ENCODE results near the gene DUOX2.
A peak's percentile ranks its signal among the peaks of the same experiment; 100 is the strongest.
"Not testable (repeated sequence)": the region's sequence is repeated elsewhere in the genome, so short reads cannot be mapped to it uniquely, and the experiment has no call there.

Gene DUOX2

DNA sequence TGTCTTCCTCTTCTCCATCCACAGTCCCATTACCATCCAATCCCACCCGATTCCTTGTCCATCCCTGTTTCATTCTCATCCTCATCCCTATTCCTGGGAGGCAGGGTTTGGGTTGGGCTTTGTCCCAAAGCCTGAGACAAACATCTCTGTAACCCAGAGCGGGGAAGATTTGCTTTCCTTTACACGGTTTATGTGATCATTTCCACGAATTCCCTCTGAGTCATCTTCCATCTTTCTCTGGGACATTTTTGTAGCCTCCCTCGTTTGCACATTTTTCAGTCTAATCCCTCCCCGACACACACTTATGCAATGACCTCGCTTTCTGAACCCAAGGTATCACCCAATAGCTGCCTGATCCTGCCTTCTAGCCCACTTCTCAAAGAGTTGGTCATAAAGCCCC is 22.8 kb downstream of the DUOX2 start:
- TF ChIP-seq, protein P1, sequence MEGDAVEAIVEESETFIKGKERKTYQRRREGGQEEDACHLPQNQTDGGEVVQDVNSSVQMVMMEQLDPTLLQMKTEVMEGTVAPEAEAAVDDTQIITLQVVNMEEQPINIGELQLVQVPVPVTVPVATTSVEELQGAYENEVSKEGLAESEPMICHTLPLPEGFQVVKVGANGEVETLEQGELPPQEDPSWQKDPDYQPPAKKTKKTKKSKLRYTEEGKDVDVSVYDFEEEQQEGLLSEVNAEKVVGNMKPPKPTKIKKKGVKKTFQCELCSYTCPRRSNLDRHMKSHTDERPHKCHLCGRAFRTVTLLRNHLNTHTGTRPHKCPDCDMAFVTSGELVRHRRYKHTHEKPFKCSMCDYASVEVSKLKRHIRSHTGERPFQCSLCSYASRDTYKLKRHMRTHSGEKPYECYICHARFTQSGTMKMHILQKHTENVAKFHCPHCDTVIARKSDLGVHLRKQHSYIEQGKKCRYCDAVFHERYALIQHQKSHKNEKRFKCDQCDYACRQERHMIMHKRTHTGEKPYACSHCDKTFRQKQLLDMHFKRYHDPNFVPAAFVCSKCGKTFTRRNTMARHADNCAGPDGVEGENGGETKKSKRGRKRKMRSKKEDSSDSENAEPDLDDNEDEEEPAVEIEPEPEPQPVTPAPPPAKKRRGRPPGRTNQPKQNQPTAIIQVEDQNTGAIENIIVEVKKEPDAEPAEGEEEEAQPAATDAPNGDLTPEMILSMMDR (IDR thresholded peaks at IDR 0.05; ENCODE audit: insufficient read depth, low read depth, low read length, missing control alignments), result no peak
- no peak overlapping the region for H3K4me3 ChIP-seq (ENCODE audit: low read length)
- DNase-seq (ENCODE audit: low read depth), result peak; percentile 66

DNA sequence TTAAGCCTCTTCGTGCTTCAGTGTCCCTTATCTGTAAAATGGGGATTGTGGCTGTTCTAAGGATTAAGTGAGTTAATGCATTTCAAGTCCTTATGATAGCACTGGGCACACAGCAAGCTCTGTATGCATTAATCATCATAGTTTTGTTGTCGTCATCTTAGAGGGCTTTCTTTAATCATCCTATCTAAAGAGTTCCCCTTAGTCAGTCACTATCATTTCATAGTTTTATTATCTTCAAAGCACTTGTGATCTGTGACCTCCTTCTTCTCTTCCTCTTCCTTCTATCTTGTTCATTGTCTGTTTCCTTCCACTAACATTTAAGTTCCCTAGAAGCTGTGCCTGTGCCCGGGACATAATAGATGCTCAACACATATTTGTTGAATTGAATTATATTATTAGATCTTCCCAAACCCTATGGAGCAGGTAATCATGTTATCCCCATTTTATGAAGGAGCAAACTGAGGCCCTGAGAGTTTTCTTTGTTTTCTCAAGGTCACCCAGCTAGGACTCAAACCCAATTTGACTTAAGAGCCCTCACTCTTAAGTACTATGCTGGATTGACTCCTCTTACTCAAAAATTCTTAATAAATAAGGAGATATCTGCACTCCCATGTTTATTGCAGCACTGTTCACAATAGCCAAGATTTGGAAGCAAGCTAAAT is 24.1 kb downstream of the DUOX2 start:
- no peak for DNase-seq (ENCODE audit: low read depth)
- H3K4me3 ChIP-seq (ENCODE audit: low read length), result no peak overlapping the region
- TF ChIP-seq, protein P1 (IDR thresholded peaks at IDR 0.05; ENCODE audit: insufficient read depth, low read depth, low read length, missing control alignments), result no peak

- H3K4me3 ChIP-seq (ENCODE audit: low read length), result no peak overlapping the region
- TF ChIP-seq, protein P1 (IDR thresholded peaks at IDR 0.05; ENCODE audit: insufficient read depth, low read depth, low read length, missing control alignments), result no peak
- DNase-seq (ENCODE audit: low read depth), result no peak
Observed at GRCh38 chr15:45088801-45089711, 24.9 kb downstream of the DUOX2 start.

DNA sequence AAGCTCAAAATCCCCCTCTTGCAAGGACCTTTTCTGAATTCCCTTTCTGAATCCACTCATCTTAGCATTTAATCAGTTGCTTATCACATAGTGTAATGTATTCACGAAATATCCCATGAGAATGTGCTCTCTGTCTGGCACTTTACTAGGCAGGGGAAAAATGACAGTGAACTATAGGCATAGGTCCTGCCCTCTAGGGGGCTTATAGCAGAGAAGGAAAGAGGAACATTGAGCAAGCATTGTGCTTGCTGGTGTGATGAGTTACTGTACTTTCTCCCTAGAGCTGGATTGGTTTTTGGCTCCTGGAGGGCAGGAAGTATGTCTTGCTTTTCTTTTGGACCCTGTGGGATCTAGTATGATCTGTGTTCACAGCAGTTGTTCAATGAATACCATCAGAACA is 26.5 kb downstream of the DUOX2 start:
- no peak overlapping the region for H3K4me3 ChIP-seq (ENCODE audit: low read length)

GRCh38 chr15:45084163-45084562 is 29.8 kb downstream of the DUOX2 start:
- TF ChIP-seq, protein P1 (IDR thresholded peaks at IDR 0.05; ENCODE audit: insufficient read depth, low read depth, low read length, missing control alignments), result no peak
- no peak for DNase-seq (ENCODE audit: low read depth)
- H3K4me3 ChIP-seq (ENCODE audit: low read length), result no peak overlapping the region

More for the DNA sequence above, 26.5 kb downstream of the DUOX2 start:
- DNase-seq (ENCODE audit: low read depth), result no peak
- TF ChIP-seq, protein P1 (IDR thresholded peaks at IDR 0.05; ENCODE audit: insufficient read depth, low read depth, low read length, missing control alignments), result no peak

- peak; percentile 32 for DNase-seq (ENCODE audit: low read depth)
- TF ChIP-seq, protein P1 (IDR thresholded peaks at IDR 0.05; ENCODE audit: insufficient read depth, low read depth, low read length, missing control alignments), result no peak
- H3K4me3 ChIP-seq (ENCODE audit: low read length), result no peak overlapping the region
Observed at GRCh38 chr15:45083223-45083622, 30.7 kb downstream of the DUOX2 start.

DNA sequence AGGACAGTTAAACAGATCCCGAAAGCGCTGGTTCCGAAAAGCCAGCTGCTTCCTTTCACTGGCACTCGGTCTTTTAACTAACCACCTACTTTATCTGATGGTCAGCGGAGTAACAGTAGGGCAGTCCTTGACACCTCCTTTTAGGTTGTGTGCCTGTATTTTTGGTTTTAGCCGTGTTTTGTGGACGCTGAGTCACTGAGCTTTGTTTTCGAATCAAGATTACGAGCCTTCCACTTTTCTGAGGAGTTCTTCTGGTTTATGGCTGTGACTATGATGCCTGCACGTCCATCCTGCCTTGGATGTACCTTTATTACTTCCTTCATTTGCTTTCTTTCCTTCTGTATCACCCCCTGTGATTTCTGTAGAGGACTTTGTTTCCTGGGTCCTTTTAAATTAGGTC is 31.6 kb downstream of the DUOX2 start:
- H3K4me3 ChIP-seq (ENCODE audit: low read length); DNase-seq (ENCODE audit: low read depth): not testable (repeated sequence)

GRCh38 chr15:45080593-45080992 is 33.4 kb downstream of the DUOX2 start:
- not testable (repeated sequence) for H3K4me3 ChIP-seq (ENCODE audit: low read length); DNase-seq (ENCODE audit: low read depth)

GRCh38 chr15:45079628-45080246 is 34.2 kb downstream of the DUOX2 start:
- not testable (repeated sequence) for H3K4me3 ChIP-seq (ENCODE audit: low read length); DNase-seq (ENCODE audit: low read depth)

- not testable (repeated sequence) for DNase-seq (ENCODE audit: low read depth); H3K4me3 ChIP-seq (ENCODE audit: low read length)
Observed at GRCh38 chr15:45079201-45079600, 34.8 kb downstream of the DUOX2 start.

DNA sequence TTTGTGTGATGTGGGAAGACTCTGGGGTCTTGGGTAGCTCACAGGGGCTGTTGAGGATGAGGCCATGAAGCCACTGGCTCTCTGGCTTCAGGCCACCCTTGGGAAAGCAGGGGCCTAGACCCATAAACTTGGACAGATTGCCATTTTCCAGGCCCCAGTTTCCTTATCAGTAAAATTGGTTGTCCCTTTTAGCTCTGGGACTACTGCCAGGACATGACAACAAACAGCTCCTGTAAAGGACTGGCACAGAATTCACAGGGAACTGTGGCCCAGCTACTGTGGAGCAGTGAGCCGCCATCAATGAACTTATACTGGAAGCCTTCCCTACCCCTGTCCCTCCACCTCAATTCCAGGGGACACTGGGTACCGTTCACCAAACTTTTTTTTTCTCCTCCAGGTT is 36.6 kb downstream of the DUOX2 start:
- not testable (repeated sequence) for DNase-seq (ENCODE audit: low read depth); H3K4me3 ChIP-seq (ENCODE audit: low read length)
